ENCODE measurements around the gene PHKG2.

The PHKG2 gene

DNA sequence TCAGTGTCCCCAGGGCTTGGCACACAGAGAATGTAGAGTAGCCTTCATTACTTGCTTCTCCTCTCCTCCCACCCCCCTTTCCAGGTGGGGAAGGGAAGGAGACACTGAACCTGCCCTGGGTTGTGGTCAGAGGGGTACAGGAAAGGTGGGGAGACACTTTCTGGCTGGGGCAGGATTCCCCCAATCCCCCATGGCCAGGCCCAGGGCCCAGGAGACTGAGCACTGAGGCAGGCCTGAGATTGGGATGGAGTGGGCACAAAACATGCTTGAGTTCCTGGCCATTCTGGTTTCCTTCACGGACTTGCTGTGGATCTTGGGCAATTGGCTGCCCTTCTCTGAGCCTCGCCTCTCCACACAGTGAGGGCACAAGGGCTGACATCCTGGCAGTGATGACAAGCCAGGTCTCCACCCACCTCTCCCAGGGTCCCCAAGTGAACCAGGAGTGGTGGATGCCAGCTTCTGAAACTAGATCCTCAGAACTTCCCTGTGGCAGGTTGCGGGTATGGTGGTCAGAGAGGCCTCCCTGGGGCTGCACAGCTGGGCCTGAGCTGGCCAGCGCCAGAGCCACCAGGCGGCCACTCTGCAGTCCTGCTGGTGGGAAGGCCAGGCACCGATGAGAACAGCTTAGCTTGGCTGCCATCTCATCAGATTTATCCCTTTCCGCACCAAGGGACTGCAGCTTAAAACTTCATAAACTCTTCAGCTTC is 29.5 kb downstream of the PHKG2 start:
- no peak overlapping the region for H3K4me3 ChIP-seq (ENCODE audit: control insufficient read depth, low read depth, low read length)
- DNase-seq (ENCODE audit: low read depth), result no peak
- TF ChIP-seq CTCF (conservative IDR thresholded peaks at IDR 0.05; ENCODE audit: control insufficient read depth, insufficient read depth, low read depth, low read length), result no peak

GRCh38 chr16:30778549-30779244 is 30.5 kb downstream of the PHKG2 start:
- peak; percentile 62 for DNase-seq (ENCODE audit: low read depth)
- no peak overlapping the region for H3K4me3 ChIP-seq (ENCODE audit: control insufficient read depth, low read depth, low read length)
- TF ChIP-seq CTCF (conservative IDR thresholded peaks at IDR 0.05; ENCODE audit: control insufficient read depth, insufficient read depth, low read depth, low read length), result no peak

DNA sequence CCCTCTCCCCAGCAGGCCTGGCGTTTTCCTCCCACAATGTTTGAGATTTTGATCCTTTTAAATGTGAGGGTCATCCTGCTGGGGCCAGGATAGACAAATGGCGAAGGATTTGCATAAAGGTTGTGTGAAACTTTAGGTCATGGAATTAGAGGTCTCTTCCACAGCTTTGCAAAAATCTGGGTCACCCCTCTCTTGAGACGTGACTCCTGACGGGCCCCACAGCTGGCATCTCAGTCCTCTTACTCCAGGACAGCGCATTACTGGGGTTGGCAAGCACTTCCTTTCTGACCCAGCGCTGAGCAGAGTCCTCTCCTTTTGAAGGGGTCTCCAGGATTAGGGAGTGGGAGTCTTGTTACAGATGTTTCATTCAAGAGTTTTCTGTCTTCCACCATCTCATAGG is 31.4 kb downstream of the PHKG2 start:
- no peak overlapping the region for H3K4me3 ChIP-seq (ENCODE audit: control insufficient read depth, low read depth, low read length)
- TF ChIP-seq CTCF (conservative IDR thresholded peaks at IDR 0.05; ENCODE audit: control insufficient read depth, insufficient read depth, low read depth, low read length), result no peak
- no peak for DNase-seq (ENCODE audit: low read depth)

- TF ChIP-seq CTCF (conservative IDR thresholded peaks at IDR 0.05; ENCODE audit: control insufficient read depth, insufficient read depth, low read depth, low read length), result no peak
- H3K4me3 ChIP-seq (ENCODE audit: control insufficient read depth, low read depth, low read length), result no peak overlapping the region
- no peak for DNase-seq (ENCODE audit: low read depth)
Measured at GRCh38 chr16:30780021-30780420, 31.8 kb downstream of the PHKG2 start.

DNA sequence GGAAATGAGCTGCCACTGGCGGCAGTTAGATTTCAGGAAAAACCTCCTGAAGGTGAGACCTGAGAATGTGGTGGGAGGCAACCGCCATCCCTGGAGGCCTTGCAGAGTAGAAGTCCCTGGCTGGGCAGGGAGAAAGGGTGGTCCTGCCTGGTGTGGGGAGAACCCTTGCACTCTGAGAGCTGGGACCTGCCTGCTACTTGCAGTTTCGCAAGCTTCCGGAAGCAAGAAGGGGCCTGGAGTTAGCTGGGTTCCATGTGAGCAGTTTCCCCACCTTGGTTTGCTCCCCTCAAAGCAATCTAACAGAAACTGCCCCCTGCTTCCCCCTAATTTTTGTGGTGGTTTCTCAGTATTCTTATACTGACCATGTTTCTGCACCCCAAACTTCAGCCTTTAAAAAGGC is 32.3 kb downstream of the PHKG2 start:
- no peak overlapping the region for H3K4me3 ChIP-seq (ENCODE audit: control insufficient read depth, low read depth, low read length)
- no peak for DNase-seq (ENCODE audit: low read depth)
- TF ChIP-seq CTCF (conservative IDR thresholded peaks at IDR 0.05; ENCODE audit: control insufficient read depth, insufficient read depth, low read depth, low read length), result no peak

DNA sequence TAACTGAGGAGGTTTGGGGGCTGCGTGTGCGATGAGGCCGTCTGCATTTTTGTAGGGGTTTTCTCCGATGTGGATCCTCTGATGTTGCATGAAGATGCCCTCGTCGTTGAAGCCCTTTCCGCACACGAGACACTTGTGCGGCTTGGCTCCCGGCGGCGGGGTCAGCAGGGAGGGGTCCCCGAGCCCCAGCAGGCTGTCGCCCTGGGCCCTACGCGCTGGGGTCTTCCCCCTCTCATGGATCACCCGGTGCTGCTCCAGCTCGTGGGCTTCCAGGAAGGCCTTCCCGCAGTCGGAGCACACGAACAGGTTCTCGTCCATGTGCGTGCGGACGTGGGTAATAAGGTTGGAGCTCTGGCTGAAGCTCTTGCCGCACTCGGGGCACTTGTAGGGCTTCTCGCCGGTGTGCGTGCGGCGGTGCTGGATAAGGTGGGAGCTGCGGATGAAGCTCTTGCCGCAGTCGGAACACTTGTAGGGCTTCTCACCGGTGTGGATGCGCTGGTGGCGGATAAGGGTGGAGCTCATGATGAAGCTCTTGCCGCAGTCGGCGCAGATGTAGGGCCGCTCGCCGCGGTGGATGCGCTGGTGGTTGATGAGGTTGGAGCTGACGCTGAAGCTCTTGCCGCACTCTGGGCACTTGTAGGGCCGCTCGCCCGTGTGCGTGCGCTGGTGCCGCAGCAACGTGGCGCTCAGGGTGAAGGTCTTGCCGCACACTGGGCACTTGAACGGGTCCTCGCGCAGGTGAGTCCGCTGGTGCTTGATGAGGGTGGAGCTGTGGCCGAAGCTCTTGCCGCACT is 34.5 kb downstream of the PHKG2 start:
- TF ChIP-seq CTCF (conservative IDR thresholded peaks at IDR 0.05; ENCODE audit: control insufficient read depth, insufficient read depth, low read depth, low read length), result no peak
- DNase-seq (ENCODE audit: low read depth), result no peak
- H3K4me3 ChIP-seq (ENCODE audit: control insufficient read depth, low read depth, low read length), result no peak overlapping the region
